Activated CD8-positive, alpha-beta memory T cell treated with anti-CD3 and anti-CD28 coated beads, Interleukin-2, amount 50 U/mL, for 24 hours (primary cell): ENCODE results near the gene TAF3.

Experiments used
- DNase-seq: peaks from one replicate; pipeline ENCODE4 v3.0.0-alpha.2; 2020; ENCODE audit errors: extremely low read depth

Gene TAF3

GRCh38 chr10:8056871-8057331 is 238.6 kb downstream of the TAF3 start:
- DNase-seq, result no peak

GRCh38 chr10:8057636-8058273 is 239.4 kb downstream of the TAF3 start:
- DNase-seq, result no peak

- DNase-seq, result no peak
Measured at GRCh38 chr10:8058274-8059111, 240.2 kb downstream of the TAF3 start.

- no peak for DNase-seq
Measured at GRCh38 chr10:8059191-8059936, 241.1 kb downstream of the TAF3 start.

- no peak for DNase-seq
Measured at GRCh38 chr10:8060010-8060703, 241.9 kb downstream of the TAF3 start.

- DNase-seq, result no peak
Measured at GRCh38 chr10:8060704-8061121, 242.4 kb downstream of the TAF3 start.

GRCh38 chr10:8061274-8062211 is 243.2 kb downstream of the TAF3 start:
- no peak for DNase-seq

- DNase-seq, result no peak
Measured at GRCh38 chr10:8063128-8063908, 245.0 kb downstream of the TAF3 start.

- DNase-seq, result no peak
Measured at GRCh38 chr10:8063935-8064334, 245.6 kb downstream of the TAF3 start.

GRCh38 chr10:8064436-8064835 is 246.1 kb downstream of the TAF3 start:
- DNase-seq, result no peak

- no peak for DNase-seq
Measured at GRCh38 chr10:8065651-8066050, 247.3 kb downstream of the TAF3 start.

- DNase-seq, result no peak
Measured at GRCh38 chr10:8066124-8066523, 247.8 kb downstream of the TAF3 start.
